LHCN-M2 (cell line): Measurements from ENCODE around the gene DNAH17. TPM values are rescaled to one million over a fixed set of nuclear protein-coding genes. Genes with fewer than 3 reads are reported as not detected.

Source experiments
- DNase-seq: peaks from one replicate; pipeline ENCODE4 v3.0.0-alpha.2; 2012; ENCODE audit warnings: low read depth
- polyA plus RNA-seq: library from polyadenylated mRNA; unstranded; fragments of >200 nt; gene quantifications from one replicate; pipeline ENCODE4 v1.2.1, GENCODE V29; 2012; ENCODE audit warnings: missing spikeins
- total RNA-seq: library from RNA; depleted of rRNA; stranded (reverse); fragments of >200 nt; gene quantifications from 2 replicates; pipeline ENCODE4 v1.2.3, GENCODE V29; 2014; rRNA removed

The DNAH17 gene, protein sequence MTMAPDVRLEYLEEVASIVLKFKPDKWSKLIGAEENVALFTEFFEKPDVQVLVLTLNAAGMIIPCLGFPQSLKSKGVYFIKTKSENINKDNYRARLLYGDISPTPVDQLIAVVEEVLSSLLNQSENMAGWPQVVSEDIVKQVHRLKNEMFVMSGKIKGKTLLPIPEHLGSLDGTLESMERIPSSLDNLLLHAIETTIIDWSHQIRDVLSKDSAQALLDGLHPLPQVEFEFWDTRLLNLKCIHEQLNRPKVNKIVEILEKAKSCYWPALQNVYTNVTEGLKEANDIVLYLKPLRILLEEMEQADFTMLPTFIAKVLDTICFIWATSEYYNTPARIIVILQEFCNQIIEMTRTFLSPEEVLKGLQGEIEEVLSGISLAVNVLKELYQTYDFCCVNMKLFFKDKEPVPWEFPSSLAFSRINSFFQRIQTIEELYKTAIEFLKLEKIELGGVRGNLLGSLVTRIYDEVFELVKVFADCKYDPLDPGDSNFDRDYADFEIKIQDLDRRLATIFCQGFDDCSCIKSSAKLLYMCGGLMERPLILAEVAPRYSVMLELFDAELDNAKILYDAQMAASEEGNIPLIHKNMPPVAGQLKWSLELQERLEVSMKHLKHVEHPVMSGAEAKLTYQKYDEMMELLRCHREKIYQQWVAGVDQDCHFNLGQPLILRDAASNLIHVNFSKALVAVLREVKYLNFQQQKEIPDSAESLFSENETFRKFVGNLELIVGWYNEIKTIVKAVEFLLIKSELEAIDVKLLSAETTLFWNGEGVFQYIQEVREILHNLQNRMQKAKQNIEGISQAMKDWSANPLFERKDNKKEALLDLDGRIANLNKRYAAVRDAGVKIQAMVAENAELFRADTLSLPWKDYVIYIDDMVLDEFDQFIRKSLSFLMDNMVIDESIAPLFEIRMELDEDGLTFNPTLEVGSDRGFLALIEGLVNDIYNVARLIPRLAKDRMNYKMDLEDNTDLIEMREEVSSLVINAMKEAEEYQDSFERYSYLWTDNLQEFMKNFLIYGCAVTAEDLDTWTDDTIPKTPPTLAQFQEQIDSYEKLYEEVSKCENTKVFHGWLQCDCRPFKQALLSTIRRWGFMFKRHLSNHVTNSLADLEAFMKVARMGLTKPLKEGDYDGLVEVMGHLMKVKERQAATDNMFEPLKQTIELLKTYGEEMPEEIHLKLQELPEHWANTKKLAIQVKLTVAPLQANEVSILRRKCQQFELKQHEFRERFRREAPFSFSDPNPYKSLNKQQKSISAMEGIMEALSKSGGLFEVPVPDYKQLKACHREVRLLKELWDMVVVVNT (N-terminal part only)
- not detected in 2 replicates for total RNA-seq
- polyA plus RNA-seq: 0.28 TPM

DNA sequence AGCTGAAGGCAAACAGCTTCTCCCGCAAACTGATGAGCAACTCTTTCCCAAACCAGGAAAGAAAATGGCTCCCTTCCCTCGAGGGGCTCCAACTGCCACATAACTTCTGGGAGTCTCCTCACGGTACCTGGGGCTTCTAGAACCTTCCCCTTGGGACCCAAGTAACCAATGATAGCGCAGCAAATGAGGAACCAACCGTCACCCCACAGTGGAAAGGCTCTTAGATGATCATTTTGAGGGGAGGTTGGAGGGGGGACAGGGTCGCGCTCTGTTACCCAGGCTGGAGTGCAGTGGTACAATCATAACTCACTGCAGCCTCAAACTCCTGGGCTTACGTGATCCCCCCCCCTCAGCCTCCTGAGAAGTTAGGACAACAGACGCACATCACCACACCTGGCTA is at the start of gene DNAH17:
Gene DNAH17 (minus strand): TSS at position 101 of the 400 bp plus-strand sequence. CDS start 2,339 bp downstream, outside the sequence.
- DNase-seq: no peak

DNA sequence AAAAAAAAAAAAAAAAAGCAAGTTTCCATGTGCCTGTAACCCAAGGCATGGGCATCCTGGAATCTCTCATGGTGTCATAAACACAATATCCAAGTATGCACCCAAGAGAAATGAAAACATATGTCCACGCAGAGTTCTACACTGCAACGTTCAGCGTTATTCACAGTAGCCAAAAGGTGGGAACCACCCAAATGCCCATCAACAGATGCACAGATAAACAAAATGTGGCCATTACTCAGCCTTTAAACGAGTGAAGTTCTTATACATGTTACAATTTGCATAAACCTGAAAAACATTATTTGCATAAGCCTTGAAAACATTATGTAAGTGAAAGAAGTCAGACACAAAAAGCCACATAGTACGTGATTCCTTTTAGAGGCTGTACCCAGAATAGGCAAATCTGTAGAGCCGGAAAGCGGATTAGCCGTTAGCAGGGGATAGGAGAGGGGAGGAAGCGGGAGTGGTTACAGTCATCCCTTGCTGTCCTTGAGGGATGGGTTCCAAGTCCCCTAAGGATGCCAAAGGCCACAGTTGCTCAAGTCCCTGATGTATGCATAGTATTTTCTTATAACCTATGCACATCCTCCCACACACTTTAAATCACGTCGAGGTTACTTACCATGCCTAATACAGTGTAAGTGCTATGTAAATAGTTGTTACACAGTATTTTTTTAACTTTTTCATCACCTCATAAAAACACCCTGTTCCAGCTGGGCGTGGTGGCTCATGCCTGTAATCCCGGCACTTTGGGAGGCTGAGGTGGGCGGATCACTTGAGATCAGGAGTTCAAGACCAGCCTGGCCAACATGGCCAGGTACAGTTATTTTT is 47.3 kb upstream of the DNAH17 start:
- DNase-seq: no peak

DNA sequence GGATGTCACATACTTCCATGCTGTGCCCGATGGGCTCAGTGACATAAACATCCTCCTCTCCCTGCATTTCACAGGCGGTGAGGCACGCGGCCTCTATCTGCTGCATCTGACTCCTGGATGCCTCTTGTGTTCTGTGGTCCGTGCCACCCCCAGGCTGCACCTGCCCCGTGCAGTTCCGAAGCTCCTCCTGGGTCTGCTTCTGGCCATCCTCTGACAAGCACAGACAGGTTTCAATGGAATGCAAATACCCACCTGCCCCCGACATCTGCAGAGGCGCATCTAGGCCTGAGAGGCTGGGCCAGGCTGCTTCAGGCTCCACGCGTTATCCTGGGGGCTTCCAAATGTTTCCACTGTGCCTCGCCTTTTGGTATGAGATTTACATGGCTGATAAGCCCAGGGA is 46.3 kb upstream of the DNAH17 start:
- no peak for DNase-seq

DNA sequence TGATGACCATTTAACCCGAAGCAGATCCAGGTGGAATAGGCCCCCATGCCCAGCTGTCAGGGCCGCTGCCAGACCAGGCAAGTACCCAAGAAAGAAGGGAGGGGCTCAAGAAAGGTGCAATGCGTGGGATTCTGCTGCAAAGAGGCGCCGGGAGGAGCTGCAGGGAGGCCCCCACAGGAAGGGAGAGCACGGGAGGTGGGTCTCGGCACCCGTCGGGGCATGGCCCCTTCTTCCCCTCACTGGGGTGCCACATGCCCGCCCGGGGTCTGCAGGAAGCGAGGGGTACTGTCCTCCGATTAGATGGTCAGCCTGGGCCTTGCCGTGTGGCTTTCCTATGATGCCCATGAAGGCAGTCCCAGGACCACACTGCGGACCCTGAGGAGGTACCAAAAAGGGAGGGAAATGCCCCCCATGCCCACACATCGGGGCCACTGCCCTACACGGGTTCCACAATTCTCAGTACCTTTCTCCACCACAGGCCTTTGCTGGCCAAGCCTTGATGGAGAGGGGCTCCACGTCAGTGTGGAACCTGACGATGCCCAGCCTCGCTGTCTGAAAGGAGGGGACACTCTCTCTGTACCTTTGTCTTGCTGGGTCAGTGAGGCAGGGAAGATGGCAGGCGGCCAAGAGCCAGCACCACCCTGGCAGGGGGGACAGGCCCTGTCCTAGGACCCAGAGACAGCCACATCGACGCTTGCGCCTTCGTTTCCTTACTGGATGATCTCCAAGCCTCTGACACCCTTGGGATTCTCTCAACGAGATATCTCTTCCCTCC is 45.5 kb upstream of the DNAH17 start:
- no peak for DNase-seq

DNA sequence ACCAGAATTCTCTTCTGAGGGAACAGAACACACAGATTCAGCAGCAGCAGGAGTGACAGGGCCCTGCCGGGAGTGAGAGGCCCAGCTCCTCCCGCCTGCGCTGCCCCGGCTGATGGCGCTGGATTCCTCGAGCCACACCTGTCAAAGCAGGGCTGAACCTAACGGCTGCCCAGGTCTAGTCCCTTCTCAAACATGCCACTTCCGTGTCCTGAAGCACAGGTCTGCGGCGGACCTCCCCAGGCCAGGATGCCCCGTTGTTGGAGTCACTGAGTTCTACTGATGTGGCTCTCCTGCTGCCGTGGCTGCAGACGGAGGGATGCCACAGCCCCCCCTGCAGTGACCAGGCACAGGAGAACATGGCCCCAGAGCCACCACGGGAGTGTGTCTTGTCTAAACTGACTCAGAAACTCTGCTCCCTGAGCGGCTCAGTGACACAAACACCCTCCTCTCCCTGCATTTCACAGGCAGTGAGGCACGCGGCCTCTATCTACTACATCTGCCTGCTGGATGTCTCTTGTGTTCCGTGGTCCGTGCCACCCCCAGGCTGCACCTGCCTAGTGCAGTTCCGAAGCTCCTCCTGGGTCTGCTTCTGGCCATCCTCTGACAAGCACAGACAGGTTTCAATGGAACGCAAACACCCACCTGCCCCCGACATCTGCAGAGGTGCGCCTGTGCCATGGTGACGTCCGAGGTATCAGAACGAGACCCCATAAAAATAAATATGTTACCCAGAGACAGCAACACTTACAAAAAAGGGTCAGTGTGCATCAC is 44.7 kb upstream of the DNAH17 start:
- no peak for DNase-seq

DNA sequence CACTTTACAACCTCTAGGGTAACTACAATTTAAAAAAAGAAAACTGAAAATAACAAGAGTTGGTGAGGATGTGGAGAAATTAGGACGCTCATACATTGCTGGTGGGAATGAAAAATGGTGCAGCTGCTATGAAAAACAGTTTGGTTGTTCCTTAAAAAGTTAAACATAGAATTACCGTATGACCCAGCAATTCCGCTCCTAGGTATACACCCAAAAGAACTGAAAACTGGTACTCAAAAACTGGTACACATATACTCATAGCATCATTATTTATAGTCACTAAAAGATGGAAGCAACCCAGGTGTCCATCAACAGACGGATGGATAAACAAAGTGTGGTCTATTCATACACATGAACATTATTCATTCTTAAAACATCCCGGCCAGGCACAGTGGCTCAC is 42.9 kb upstream of the DNAH17 start:
- DNase-seq: no peak

DNA sequence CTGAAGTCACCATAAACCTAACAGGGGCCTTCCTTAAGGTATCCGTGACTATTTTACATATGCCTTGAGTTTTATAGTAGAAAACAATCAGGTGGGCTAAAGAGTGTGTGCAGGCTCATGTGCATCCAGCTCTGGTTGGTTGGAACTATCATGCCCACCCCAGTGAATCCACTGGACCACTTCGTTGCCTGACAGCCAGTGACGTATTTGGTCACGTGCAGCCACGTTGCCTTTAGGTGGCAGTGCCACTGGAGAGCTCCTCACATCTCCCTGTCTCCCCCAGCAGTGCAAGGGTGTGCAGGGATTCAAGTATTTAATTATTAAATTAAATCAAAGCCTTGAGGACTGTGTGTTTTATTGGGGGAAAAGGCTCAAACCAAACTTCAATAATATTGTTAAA is 42.1 kb upstream of the DNAH17 start:
- no peak for DNase-seq

DNA sequence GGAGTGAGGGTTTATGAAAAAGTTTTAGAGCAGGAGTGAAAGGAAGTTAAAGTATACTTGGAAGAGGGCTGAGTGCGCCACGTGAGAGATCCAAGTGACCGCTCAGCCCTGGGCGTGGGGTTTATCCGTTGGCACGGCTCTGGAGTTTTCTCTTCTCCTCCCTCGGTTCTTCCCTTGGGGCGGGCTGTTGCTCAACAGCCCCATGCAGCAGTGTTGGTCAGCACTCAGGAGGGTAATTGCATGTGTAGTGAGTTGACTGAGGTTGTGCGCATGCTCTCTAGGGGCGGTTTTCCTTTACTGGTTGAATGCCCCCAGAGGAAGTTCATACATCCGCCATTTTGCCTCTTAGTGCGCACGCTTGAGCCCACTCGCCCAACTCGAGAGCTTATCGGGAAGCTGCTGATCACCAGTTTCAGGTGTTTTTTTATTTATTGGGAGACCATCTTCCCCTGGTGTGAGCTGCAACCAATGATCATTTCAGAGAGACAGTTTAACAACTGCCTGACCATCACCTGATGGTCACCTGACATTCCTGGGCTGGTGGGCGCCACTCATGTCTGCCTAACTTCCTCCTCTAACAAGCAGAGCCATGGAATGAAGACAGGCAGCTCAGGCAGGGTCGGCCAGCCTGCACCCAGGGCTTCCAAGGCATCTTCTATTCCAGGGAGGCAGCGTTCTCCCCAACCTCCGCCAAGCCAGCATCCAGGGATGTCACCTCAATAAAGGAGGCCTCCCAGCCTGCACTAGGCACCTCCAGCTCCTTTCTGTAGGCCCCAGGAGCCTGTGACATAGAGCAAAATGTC is 41.3 kb upstream of the DNAH17 start:
- no peak for DNase-seq

DNA sequence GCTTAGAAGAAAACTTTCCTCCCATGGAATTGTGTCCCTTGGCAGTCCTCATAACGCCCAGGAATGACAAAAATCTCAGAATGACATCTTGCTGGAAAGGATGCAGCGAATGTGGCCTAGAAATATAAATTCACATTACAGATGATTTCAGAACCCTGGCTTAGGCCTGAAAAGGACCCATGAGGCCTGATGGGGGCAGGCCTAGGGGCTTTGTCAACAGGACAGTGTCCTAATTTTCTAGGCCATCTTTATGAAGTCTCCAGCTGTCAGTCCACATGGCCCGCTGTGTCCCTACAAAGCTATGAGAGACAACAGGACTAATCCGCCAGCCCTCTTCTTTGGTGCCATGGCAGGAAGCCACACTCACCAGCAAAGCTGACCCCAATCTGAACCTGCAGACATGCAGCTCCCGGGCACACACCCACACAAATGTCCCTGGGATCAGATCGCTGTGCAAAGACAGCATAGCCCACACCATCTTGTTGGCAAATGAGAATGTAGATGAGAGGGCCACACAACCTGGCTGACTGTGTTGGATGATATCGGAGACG is 40.4 kb upstream of the DNAH17 start:
- DNase-seq: no peak

DNA sequence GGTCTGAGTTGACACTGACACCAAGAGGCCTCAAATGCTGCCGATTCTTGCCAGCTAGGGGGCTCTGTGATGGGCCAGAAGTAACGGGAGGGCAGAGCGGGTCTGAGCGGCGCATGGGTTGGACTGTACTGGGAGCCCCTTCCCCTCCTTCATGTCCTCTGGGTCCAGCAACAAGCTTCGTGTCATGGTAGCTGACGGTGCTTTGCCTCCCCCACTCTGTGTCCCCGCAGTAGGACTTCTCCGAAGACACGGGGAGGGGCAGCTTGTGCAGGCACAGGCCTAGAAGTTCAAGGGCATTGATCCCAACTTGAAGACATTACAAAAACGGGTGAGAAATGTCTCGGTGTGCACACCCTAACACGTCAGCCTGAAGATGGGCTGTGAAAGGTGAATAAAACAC is 39.8 kb upstream of the DNAH17 start:
- DNase-seq: no peak

DNA sequence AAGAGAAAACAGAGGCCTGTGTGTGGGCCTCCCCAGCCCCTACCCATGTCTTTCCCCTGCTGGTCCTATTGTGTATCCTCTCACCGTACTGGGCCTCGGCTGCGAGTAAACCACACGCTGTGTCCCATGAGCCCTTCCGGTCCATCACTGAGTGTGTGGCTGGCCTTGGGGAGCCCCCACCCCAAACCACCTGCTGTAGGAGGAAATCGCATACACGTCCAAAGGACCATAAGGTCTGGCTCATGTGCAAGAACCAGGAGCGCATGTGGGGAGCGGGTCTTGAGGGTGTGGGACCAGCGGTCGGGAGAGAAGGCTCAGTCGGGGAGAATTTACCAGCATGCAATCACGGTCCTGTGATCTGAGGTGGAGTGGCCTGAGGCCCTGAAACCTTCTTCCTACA is 38.4 kb upstream of the DNAH17 start:
- no peak for DNase-seq

DNA sequence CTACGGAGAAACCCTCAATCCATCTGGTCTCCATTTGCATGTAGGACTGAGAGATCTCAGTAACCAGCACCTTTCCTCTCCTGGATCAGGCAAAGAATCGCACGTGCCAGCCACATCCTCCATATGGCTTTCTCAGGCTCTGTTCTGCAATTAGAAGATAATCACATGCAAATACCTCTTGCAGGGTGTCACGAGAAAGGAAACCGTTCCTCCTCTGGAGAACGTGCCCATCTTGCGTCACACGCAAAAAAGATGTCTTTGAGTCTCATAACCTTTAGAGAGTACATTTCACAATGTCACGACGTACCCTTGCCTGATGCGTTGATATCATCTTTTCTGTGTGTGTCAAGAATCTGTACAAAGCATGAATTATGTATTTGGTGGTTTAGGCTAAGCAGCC is 36.2 kb upstream of the DNAH17 start:
- DNase-seq: no peak

DNA sequence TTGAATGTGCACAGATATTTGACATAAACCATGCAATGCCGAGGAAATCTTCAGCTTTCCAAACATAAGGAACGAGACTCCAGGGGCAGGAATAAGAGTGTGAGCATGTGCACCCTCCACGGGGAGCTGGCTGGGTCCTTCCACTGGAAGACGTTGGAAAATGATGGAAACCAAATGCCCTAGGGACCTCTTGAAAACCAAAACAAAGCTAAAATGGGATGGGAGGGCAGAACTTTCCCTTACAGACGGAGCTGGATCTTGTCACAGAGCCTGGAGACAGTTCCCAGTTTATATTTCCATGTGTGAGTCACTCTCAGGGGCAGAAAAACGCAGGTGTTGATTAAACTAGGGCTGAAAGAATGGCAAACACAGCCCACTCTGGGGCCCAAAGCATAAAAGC is 34.4 kb upstream of the DNAH17 start:
- peak; percentile 37 for DNase-seq

DNA sequence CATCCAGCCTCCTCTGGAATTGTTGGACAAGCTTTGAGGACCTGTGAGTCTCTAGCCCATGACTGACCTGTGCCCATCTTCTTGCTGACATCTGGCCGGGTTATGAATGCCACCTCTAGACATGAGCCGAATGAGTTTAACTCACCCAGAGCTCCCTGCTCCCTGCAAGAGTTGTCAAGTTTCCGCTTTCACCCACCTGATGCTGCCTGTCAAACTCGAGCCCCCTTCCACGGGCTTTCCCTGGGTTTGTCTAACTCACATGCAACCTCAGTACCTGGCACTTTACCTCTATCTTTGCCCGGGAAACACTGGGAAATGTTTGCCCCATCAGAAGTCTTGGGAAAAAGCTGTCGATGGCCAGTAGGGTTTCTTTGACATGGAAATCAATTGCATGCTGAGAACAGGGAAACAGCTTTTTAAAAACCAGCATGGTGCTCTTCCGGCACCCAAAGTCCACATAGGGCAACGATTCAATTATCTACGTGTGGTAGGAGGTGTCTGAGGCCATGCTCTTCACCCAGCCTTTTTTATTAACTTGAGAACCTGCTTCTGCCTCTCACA is 33.8 kb upstream of the DNAH17 start:
- no peak for DNase-seq

DNA sequence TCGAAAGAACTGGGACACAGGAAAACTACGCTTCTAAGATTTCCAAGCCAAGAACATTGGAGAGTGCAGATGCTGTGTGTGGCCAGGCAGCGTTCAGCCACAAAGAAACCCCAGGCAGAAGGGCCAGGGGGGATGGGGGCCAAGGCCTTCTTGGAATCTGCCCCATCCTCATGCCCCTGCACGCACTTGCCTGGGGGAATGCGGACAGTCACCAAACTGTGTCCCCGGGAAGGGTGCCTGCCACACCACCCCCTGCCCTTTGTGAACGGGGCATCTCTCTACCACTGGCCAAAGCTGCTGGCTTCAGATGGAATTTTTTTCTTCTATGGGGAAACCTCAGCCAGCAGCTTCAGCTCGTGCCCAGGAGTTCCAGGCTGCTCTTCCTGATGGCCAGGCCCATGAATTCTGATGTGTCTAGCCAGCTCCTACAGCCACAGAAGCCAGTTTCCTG is 32.0 kb upstream of the DNAH17 start:
- DNase-seq: no peak

DNA sequence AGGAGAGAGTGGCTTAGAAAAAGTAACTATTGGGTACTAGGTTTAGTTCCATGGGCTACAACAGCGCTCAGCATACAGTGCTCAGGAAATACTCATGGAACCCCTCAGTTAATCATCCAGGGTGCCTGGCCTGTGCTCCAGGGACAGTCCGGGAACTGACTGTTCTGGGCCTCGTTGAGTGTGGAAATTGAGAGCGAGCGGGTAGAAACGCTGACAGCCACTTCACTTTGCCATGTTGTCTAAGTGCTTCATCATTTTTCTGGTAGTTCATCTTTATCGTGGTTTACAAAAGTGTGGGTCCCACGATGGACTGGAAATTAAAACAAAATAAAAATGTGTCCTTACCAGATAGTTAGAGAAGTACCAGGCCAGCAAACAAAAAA is 31.6 kb upstream of the DNAH17 start:
- no peak for DNase-seq

DNA sequence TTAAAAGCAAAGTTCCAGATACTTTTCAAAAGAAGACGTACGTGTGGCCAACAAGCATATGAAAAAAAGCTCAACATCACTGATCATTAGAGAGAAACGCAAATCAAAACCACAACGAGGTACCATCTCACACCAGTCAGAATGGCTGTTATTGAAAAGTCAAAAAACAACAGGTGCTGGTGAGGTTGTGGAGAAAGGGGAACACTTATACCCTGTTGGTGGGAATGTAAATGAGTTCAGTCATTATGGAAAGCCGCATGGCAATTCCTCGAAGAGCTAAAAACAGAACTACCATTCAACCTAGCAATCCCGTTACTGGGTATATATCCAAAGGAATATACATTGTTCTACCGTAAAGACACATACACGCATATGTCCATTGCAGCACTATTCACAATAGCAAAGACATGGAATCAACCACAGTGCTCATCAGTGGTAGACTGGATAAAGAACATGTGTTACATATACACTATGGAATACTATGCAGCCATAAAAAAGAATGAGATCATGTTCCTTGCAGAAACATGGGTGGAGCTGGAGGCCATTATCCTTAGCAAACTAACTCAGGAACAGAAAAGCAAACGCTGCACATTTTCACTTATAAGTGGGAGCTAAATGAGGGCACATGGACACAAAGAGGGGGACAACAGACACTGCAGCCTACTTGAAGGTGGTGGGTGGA is 31.1 kb upstream of the DNAH17 start:
- no peak for DNase-seq
